Smooth muscle cell (in vitro differentiated cells): ENCODE data around the gene SPON1. TPM values are rescaled to one million over a fixed set of nuclear protein-coding genes. Genes with fewer than 3 reads are reported as not detected.

Experiments used
- DNase-seq: peaks from one replicate; lab custom pipeline; 2025; ENCODE audit not compliant: unreplicated experiment; lab: John Stamatoyannopoulos, UW
- H2AFZ ChIP-seq: fragments of 200-600 bp; sonication (generic); 2 replicates; pipeline ENCODE4 v1.6.0; 2016; ENCODE audit warnings: antibody characterized with exemption, low read depth, mild to moderate bottlenecking
- H3F3A ChIP-seq: fragments of 200-600 bp; sonication (generic); 2 replicates; pipeline ENCODE4 v1.6.0; 2017; ENCODE audit warnings: antibody characterized with exemption, low read depth
- H3K27ac ChIP-seq: fragments of 200-600 bp; sonication (generic); 2 replicates; pipeline ENCODE4 v1.5.1; 2016; ENCODE audit warnings: low read depth, mild to moderate bottlenecking
- H3K27me3 ChIP-seq: fragments of 200-600 bp; sonication (generic); 2 replicates; pipeline ENCODE4 v1.6.1; 2016; ENCODE audit warnings: low read depth, mild to moderate bottlenecking
- H3K36me3 ChIP-seq: fragments of 200-600 bp; sonication (generic); 2 replicates; pipeline ENCODE4 v1.5.1; 2016; ENCODE audit warnings: low read depth
- H3K4me1 ChIP-seq: fragments of 200-600 bp; sonication (generic); 2 replicates; pipeline ENCODE4 v1.5.1; 2016; ENCODE audit warnings: low read depth
- H3K4me2 ChIP-seq: fragments of 200-600 bp; sonication (generic); 2 replicates; pipeline ENCODE4 v1.6.0; 2016; ENCODE audit warnings: mild to moderate bottlenecking
- H3K4me3 ChIP-seq: fragments of 200-600 bp; sonication (generic); 2 replicates; pipeline ENCODE4 v1.5.1; 2016; ENCODE audit warnings: mild to moderate bottlenecking
- H3K79me2 ChIP-seq: fragments of 200-600 bp; sonication (generic); 2 replicates; pipeline ENCODE4 v1.6.0; 2016; ENCODE audit warnings: low read depth, mild to moderate bottlenecking
- H3K9ac ChIP-seq: fragments of 200-600 bp; sonication (generic); 2 replicates; pipeline ENCODE4 v1.6.0; 2016; ENCODE audit warnings: low read depth
- H3K9me3 ChIP-seq: fragments of 200-600 bp; sonication (generic); replicated peaks from 2 replicates; pipeline ENCODE4 v1.5.1; 2016; ENCODE audit warnings: low read depth
- H4K20me1 ChIP-seq: fragments of 200-600 bp; sonication (generic); 2 replicates; pipeline ENCODE4 v1.6.0; 2016; ENCODE audit warnings: low read depth
- CTCF ChIP-seq: fragments of 200-600 bp; sonication (generic); IDR thresholded peaks from 2 replicates; pipeline ENCODE4 v1.5.1; 2017; ENCODE audit warnings: borderline replicate concordance, mild to moderate bottlenecking, antibody characterized with exemption; ENCODE audit not compliant: insufficient read depth, poor library complexity, severe bottlenecking
- WGBS: methylation state at CpG from one replicate; pipeline ENCODE4 v1.1.7; 2016; ENCODE audit warnings: low lambda C conversion rate; 5-methylcytosine and 5-hydroxymethylcytosine counted together
- polyA plus RNA-seq: library from polyadenylated mRNA; unstranded; fragments of >200 nt; fragmentation: Nextera tagmentation; extraction: Ambion mirVana; gene quantifications from 2 replicates; pipeline ENCODE4 v1.2.1, GENCODE V29; 2016
- total RNA-seq: library from RNA; depleted of rRNA; stranded (reverse); fragments of >200 nt; gene quantifications from 2 replicates; pipeline ENCODE4 v1.2.3, GENCODE V29; 2014

SPON1 gene
- total and polyA plus RNA-seq, 2 experiments from 2014 or later: 38.0 to 40.6 TPM

GRCh38 chr11:14225666-14226065 is 263.1 kb downstream of the SPON1 start:
- Histone ChIP-seq H2AFZ (no peak overlapping the region), H3F3A (no peaks in the 10 kb centered on the region), H3K9me3 (no peaks in the 10 kb centered on the region), H3K36me3 (no peaks in the 10 kb centered on the region), H3K9ac (no peak overlapping the region), H3K27ac (no peak overlapping the region), H4K20me1 (no peaks in the 10 kb centered on the region), H3K4me1 (peaks cover 3% of the 10 kb centered on the region), H3K27me3 (peaks cover 4% of the 10 kb centered on the region), H3K79me2 (no peaks in the 10 kb centered on the region), H3K4me2 (no peak overlapping the region), H3K4me3 (no peak overlapping the region)
- no peak for TF ChIP-seq CTCF
- DNase-seq: no peak
- 91% methylated on average over 4 of the region's 4 CpGs for WGBS

- Histone ChIP-seq H3K9me3 (no peaks in the 10 kb centered on the region), H3K27me3 (peaks cover 4% of the 10 kb centered on the region), H3K4me3 (no peak overlapping the region), H3F3A (no peaks in the 10 kb centered on the region), H3K36me3 (no peaks in the 10 kb centered on the region), H3K4me1 (peaks cover 3% of the 10 kb centered on the region), H4K20me1 (no peaks in the 10 kb centered on the region), H3K4me2 (no peak overlapping the region), H2AFZ (no peak overlapping the region), H3K79me2 (no peaks in the 10 kb centered on the region), H3K27ac (no peak overlapping the region), H3K9ac (no peak overlapping the region)
- WGBS: 87% methylated on average over 2 of the region's 2 CpGs
- no peak for TF ChIP-seq CTCF
- no peak for DNase-seq
Measured at GRCh38 chr11:14228356-14228755, 265.8 kb downstream of the SPON1 start.

GRCh38 chr11:14229472-14229871 is 266.9 kb downstream of the SPON1 start:
- Histone ChIP-seq H3K36me3 (no peaks in the 10 kb centered on the region), H3K9me3 (no peaks in the 10 kb centered on the region), H3K4me3 (no peak overlapping the region), H2AFZ (no peak overlapping the region), H3F3A (no peaks in the 10 kb centered on the region), H3K27ac (no peak overlapping the region), H3K9ac (no peak overlapping the region), H3K27me3 (peaks cover 4% of the 10 kb centered on the region), H3K4me1 (peaks cover 3% of the 10 kb centered on the region), H4K20me1 (no peaks in the 10 kb centered on the region), H3K79me2 (no peaks in the 10 kb centered on the region), H3K4me2 (no peak overlapping the region)
- no peak for TF ChIP-seq CTCF
- 56% methylated on average over 11 of the region's 11 CpGs for WGBS
- no peak for DNase-seq

- no peak overlapping the region for H3K4me3 ChIP-seq
- no peak overlapping the region for H3K9ac ChIP-seq
- H4K20me1 ChIP-seq: no peaks in the 10 kb centered on the region
- H3K4me2 ChIP-seq: no peak overlapping the region
- no peaks in the 10 kb centered on the region for H3F3A ChIP-seq
- H2AFZ ChIP-seq: no peak overlapping the region
- H3K36me3 ChIP-seq: no peaks in the 10 kb centered on the region
- no peaks in the 10 kb centered on the region for H3K79me2 ChIP-seq
- H3K9me3 ChIP-seq: no peaks in the 10 kb centered on the region
- WGBS: 85% methylated on average over 6 of the region's 6 CpGs
- no peak for TF ChIP-seq CTCF
- peaks cover 4% of the 10 kb centered on the region for H3K27me3 ChIP-seq
- peaks cover 3% of the 10 kb centered on the region for H3K4me1 ChIP-seq
- no peak for DNase-seq
- no peak overlapping the region for H3K27ac ChIP-seq
Measured at GRCh38 chr11:14230407-14230806, 267.9 kb downstream of the SPON1 start.
